Ishikawa (cell line): ENCODE data around the gene MRPS9.

Experiments
- CREB1 ChIP-seq: IDR thresholded peaks from 2 replicates; pipeline ENCODE4 v1.6.1; 2012; ENCODE audit warnings: low read depth
- EP300 ChIP-seq: IDR thresholded peaks from 2 replicates; pipeline ENCODE4 v1.6.1; 2012; ENCODE audit warnings: borderline replicate concordance
- MAX ChIP-seq: IDR thresholded peaks from 2 replicates; pipeline ENCODE4 v1.6.1; 2012
- TEAD4 ChIP-seq: IDR thresholded peaks from 2 replicates; pipeline ENCODE4 v1.6.1; 2012
- YY1 ChIP-seq: IDR thresholded peaks from 2 replicates; pipeline ENCODE4 v1.6.1; 2012; ENCODE audit warnings: low read depth

- TF ChIP-seq CREB1 (no peak), TEAD4 (no peak), EP300 (no peak), YY1 (no peak), MAX (no peak)
Measured at GRCh38 chr2:105039559-105039958, 1.7 kb downstream of the MRPS9 start.
